Upper lobe of left lung (tissue), 6 donors: Measurements from ENCODE around the gene G6PC3. TPM values are rescaled to one million over a fixed set of nuclear protein-coding genes. Genes with fewer than 3 reads are reported as not detected.
"Not testable (repeated sequence)": the region's sequence is repeated elsewhere in the genome, so short reads cannot be mapped to it uniquely, and the experiment has no call there.

Source experiments
- ATAC-seq, 2 donors: fragments of 200-7000 bp; cut with Tn5 transposase; one replicate each; pipeline ENCODE4 v1.9.1; 2022; ENCODE audit warnings: mild to moderate bottlenecking in 2 of 2, moderate library complexity in 2 of 2; ENCODE audit not compliant: low FRiP score in 2 of 2
- DNase-seq, 2 donors: peaks; one replicate each; pipeline ENCODE4 v3.0.0-alpha.2; 2019 to 2020
- H3K27ac ChIP-seq, 4 donors: fragments of 200-600 bp; sonication (generic); one replicate each; pipeline ENCODE4 v1.5.1; 2016 to 2019
- H3K27me3 ChIP-seq, 4 donors: fragments of 200-600 bp; sonication (generic); one replicate each; pipeline ENCODE4 v1.5.1; 2017 to 2019
- H3K36me3 ChIP-seq, 4 donors: fragments of 200-600 bp; sonication (generic); one replicate each; pipeline ENCODE4 v1.5.1; 2016 to 2019
- H3K4me1 ChIP-seq, 4 donors: fragments of 200-600 bp; sonication (generic); one replicate each; pipeline ENCODE4 v1.5.1; 2018 to 2019
- H3K4me3 ChIP-seq, 4 donors: fragments of 200-600 bp; sonication (generic); one replicate each; pipeline ENCODE4 v1.5.1; 2017 to 2019; ENCODE audit warnings: mild to moderate bottlenecking in 2 of 4, moderate library complexity in 1 of 4
- H3K9me3 ChIP-seq, 4 donors: fragments of 200-600 bp; sonication (generic); one replicate each; pipeline ENCODE4 v1.5.1; 2018 to 2019
- CTCF ChIP-seq, 6 experiments: fragments of 450-650 bp in 4 of 6; fragments of 200-600 bp in 2 of 6; sonication (generic) in 2 of 6; IDR thresholded peaks; one replicate each; pipeline ENCODE4 v1.5.1; 2016 to 2019; ENCODE audit warnings: antibody characterized with exemption in 6 of 6
- EP300 ChIP-seq, 4 donors: sonication (generic); formaldehyde crosslinking; IDR thresholded peaks; one replicate each; pipeline ENCODE4 v1.5.1; 2017; ENCODE audit warnings: antibody characterized with exemption in 4 of 4, control low read depth in 2 of 4
- POLR2A ChIP-seq, 4 donors: fragments of 450-650 bp; IDR thresholded peaks; one replicate each; pipeline ENCODE4 v1.5.1; 2016 to 2017; ENCODE audit warnings: antibody characterized with exemption in 4 of 4, mild to moderate bottlenecking in 2 of 4
- POLR2AphosphoS5 ChIP-seq, 2 donors: sonication (generic); formaldehyde crosslinking; IDR thresholded peaks; one replicate each; pipeline ENCODE4 v1.5.1; 2017; ENCODE audit warnings: antibody characterized with exemption in 2 of 2
- WGBS, 2 donors: methylation state at CpG; one replicate each; pipeline ENCODE4 v1.1.5; 2017 to 2018; 5-methylcytosine and 5-hydroxymethylcytosine counted together
- total RNA-seq, 6 donors: library from RNA; depleted of rRNA in 4 of 6; stranded (reverse); fragments of >200 nt in 4 of 6; gene quantifications; one replicate each; pipeline versions ENCODE4 v1.1.0 to v1.2.1, GENCODE V29; 2016 to 2021
- donor health status: DM: no; HTN: no; CAD: no; lungs with moderate emphysema.
- donor health status: DM: no; HTN: yes; CAD: no; lungs with severe emphysema.

The G6PC3 gene
- total RNA-seq, 6 donors from 2014 or later: 16.8 to 63.0 (median 33.8) TPM

- no peaks in the 10 kb centered on the region for H3K9me3 ChIP-seq
- H3K27ac ChIP-seq: peak overlapping the region; percentile 86 to 92 (median 88)
- no peaks in the 10 kb centered on the region for H3K27me3 ChIP-seq
- 90 to 92% methylated on average over 8 of the region's 8 CpGs for WGBS, 2 donors
- peaks cover 31 to 42% (median 36%) of the 10 kb centered on the region in 4 donors for H3K4me1 ChIP-seq
- TF ChIP-seq EP300 (IDR thresholded peaks at IDR 0.05): no peak
- TF ChIP-seq CTCF (IDR thresholded peaks at IDR 0.05): no peak
- TF ChIP-seq POLR2A (IDR thresholded peaks at IDR 0.05): no peak
- DNase-seq (no peak), ATAC-seq (no peak)
- peaks cover 19 to 42% (median 37%) of the 10 kb centered on the region in 4 donors for H3K36me3 ChIP-seq
- H3K4me3 ChIP-seq: no peak overlapping the region
Measured at GRCh38 chr17:44094701-44095387, 24.3 kb downstream of the G6PC3 start.

GRCh38 chr17:44095388-44095646 lies 24.8 kb downstream of the G6PC3 start:
- TF ChIP-seq POLR2AphosphoS5 (IDR thresholded peaks at IDR 0.05) (no peak), POLR2A (IDR thresholded peaks at IDR 0.05) (no peak), EP300 (IDR thresholded peaks at IDR 0.05) (no peak), CTCF (IDR thresholded peaks at IDR 0.05) (no peak)
- DNase-seq: no peak
- peaks cover 31 to 42% (median 36%) of the 10 kb centered on the region in 4 donors for H3K4me1 ChIP-seq
- H3K27ac ChIP-seq: peak overlapping the region; percentile 86 to 92 (median 88)
- H3K27me3 ChIP-seq: no peaks in the 10 kb centered on the region
- ATAC-seq: no peak
- 13 to 21% methylated on average over 2 of the region's 2 CpGs for WGBS, 2 donors
- H3K36me3 ChIP-seq: peaks cover 19 to 38% (median 35%) of the 10 kb centered on the region in 4 donors
- peak overlapping the region in 3 of 4 donors; percentile 22 to 43 (median 29) for H3K4me3 ChIP-seq
- H3K9me3 ChIP-seq: no peaks in the 10 kb centered on the region

GRCh38 chr17:44095647-44096496 lies 25.3 kb downstream of the G6PC3 start:
- peaks cover 31 to 42% (median 36%) of the 10 kb centered on the region in 4 donors for H3K4me1 ChIP-seq
- peak overlapping the region in 3 of 4 donors; percentile 22 to 43 (median 29) for H3K4me3 ChIP-seq
- peak overlapping the region; percentile 86 to 92 (median 88) for H3K27ac ChIP-seq
- no peaks in the 10 kb centered on the region for H3K27me3 ChIP-seq
- no peaks in the 10 kb centered on the region for H3K9me3 ChIP-seq
- TF ChIP-seq POLR2AphosphoS5 (IDR thresholded peaks at IDR 0.05): peak; percentile 35 to 42
- TF ChIP-seq POLR2A (IDR thresholded peaks at IDR 0.05): peak in 1 of 4 donors; percentile 23
- TF ChIP-seq CTCF (IDR thresholded peaks at IDR 0.05): peak in 2 of 6 experiments; percentile 5 to 28
- no peak for TF ChIP-seq EP300 (IDR thresholded peaks at IDR 0.05)
- 18 to 23% methylated on average over 12 of the region's 12 CpGs for WGBS, 2 donors
- peaks cover 19 to 32% (median 30%) of the 10 kb centered on the region in 4 donors for H3K36me3 ChIP-seq
- DNase-seq: peak in 1 of 2 donors; percentile 61
- peak; percentile 76 to 86 for ATAC-seq

- WGBS, 2 donors: 68 to 83% methylated on average over 1 to 13 of the region's 13 CpGs
- Histone ChIP-seq H3K4me1 (peaks cover 31 to 42% (median 36%) of the 10 kb centered on the region in 4 donors), H3K36me3 (peaks cover 8 to 19% (median 16%) of the 10 kb centered on the region in 4 donors), H3K27me3 (no peaks in the 10 kb centered on the region), H3K9me3 (no peaks in the 10 kb centered on the region), H3K27ac (peak overlapping the region; percentile 86 to 92 (median 88)), H3K4me3 (no peak overlapping the region)
- ATAC-seq (no peak), DNase-seq (no peak)
- TF ChIP-seq POLR2AphosphoS5 (IDR thresholded peaks at IDR 0.05): no peak
- TF ChIP-seq EP300 (IDR thresholded peaks at IDR 0.05): no peak
Measured at GRCh38 chr17:44097110-44097958, 26.8 kb downstream of the G6PC3 start.

- H3K4me3 ChIP-seq, DNase-seq, H3K27me3 ChIP-seq, H3K27ac ChIP-seq, H3K9me3 ChIP-seq, ATAC-seq: not testable (repeated sequence)
- 92 to 93% methylated on average over 3 to 6 of the region's 6 CpGs for WGBS, 2 donors
- Histone ChIP-seq H3K4me1 (peaks cover 11 to 23% (median 21%) of the 10 kb centered on the region in 4 donors), H3K36me3 (peaks cover 0 to 19% (median 10%) of the 10 kb centered on the region in 4 donors)
Measured at GRCh38 chr17:44101858-44102257, 31.3 kb downstream of the G6PC3 start.
